HG02973 (cell line): Measurements from ENCODE around the gene LTBP1.

Experiments used
- ATAC-seq: cut with Tn5 transposase; IDR thresholded peaks from one replicate; pipeline ENCODE4 v1.9.1; 2021; ENCODE audit warnings: moderate library complexity; ENCODE audit not compliant: unreplicated experiment

The LTBP1 gene

GRCh38 chr2:33404321-33404720 lies 457.6 kb downstream of the LTBP1 start:
- no peak for ATAC-seq

GRCh38 chr2:33406622-33407021 lies 459.9 kb downstream of the LTBP1 start:
- ATAC-seq, result no peak

GRCh38 chr2:33408109-33408508 lies 461.4 kb downstream of the LTBP1 start:
- no peak for ATAC-seq

GRCh38 chr2:33409417-33409955 lies 462.7 kb downstream of the LTBP1 start:
- ATAC-seq, result no peak

GRCh38 chr2:33411765-33412164 lies 465.0 kb downstream of the LTBP1 start:
- no peak for ATAC-seq

- ATAC-seq, result no peak
Observed at GRCh38 chr2:33412920-33413319, 466.2 kb downstream of the LTBP1 start.

GRCh38 chr2:33419581-33420200 lies 472.9 kb downstream of the LTBP1 start:
- ATAC-seq, result no peak

- ATAC-seq, result no peak
Observed at GRCh38 chr2:33420726-33421125, 474.0 kb downstream of the LTBP1 start.

- no peak for ATAC-seq
Observed at GRCh38 chr2:33421820-33422219, 475.1 kb downstream of the LTBP1 start.

GRCh38 chr2:33425161-33425560 lies 478.4 kb downstream of the LTBP1 start:
- no peak for ATAC-seq

GRCh38 chr2:33425586-33426031 lies 478.9 kb downstream of the LTBP1 start:
- ATAC-seq, result no peak

- ATAC-seq, result no peak
Observed at GRCh38 chr2:33426666-33427231, 480.0 kb downstream of the LTBP1 start.

GRCh38 chr2:33430077-33430476 lies 483.3 kb downstream of the LTBP1 start:
- ATAC-seq, result no peak

- ATAC-seq, result no peak
Observed at GRCh38 chr2:33430856-33431255, 484.1 kb downstream of the LTBP1 start.

GRCh38 chr2:33432871-33433270 lies 486.1 kb downstream of the LTBP1 start:
- ATAC-seq, result no peak

GRCh38 chr2:33433279-33434235 lies 486.8 kb downstream of the LTBP1 start:
- ATAC-seq, result no peak

GRCh38 chr2:33435518-33435917 lies 488.8 kb downstream of the LTBP1 start:
- ATAC-seq, result no peak

- ATAC-seq, result no peak
Observed at GRCh38 chr2:33436083-33436482, 489.3 kb downstream of the LTBP1 start.

- no peak for ATAC-seq
Observed at GRCh38 chr2:33437297-33437696, 490.5 kb downstream of the LTBP1 start.

GRCh38 chr2:33437815-33438214 lies 491.1 kb downstream of the LTBP1 start:
- ATAC-seq, result no peak

GRCh38 chr2:33441235-33441810 lies 494.6 kb downstream of the LTBP1 start:
- peak; percentile 54 for ATAC-seq
